ENCODE measurements around the gene LDLRAD4. TPM values are rescaled to one million over a fixed set of nuclear protein-coding genes. Genes with fewer than 3 reads are reported as not detected.

The LDLRAD4 gene
- polyA plus RNA-seq, 3 donors from 2014 or later = 4.8 to 11.3 (median 9.6) TPM

DNA sequence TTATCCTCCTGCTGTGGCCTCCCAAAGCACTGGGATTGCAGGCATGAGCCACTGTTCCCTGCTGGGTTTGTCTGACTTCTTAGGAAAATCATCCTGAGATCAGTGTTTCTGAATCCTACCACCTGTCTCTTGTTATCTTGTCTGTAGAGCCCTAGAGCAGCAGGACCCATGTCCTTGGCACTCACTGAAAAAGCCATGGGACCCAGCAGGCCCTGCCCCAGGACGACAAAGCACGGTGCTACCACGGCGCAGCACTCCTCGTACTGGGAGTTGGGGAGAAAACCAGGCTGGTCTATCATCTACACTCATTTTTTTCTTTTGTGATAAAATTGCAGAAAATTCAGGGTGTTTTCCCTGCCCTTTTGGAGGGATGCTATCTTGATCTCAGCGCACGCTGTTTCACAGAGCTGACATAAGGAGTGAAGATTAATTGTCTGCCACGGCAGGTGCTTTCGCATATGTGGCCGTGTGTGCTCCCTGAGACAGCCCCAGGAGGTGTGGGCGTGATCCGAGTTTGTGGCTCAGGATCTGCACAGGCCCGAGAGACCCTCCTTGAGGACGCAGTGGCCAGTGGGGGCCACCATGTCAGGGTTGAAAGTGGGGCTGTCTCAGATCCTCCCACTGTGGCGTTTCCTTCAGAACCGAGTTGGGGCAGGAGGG lies 179.1 kb downstream of the LDLRAD4 start:
- Mint-ChIP-seq H3K36me3 (no peaks in the 10 kb centered on the region), H3K27ac (no peak overlapping the region), H3K4me3 (no peak overlapping the region), H3K4me1 (no peaks in the 10 kb centered on the region), H3K27me3 (ENCODE audit: low read depth in 3 of 3) (peaks cover 1 to 3% (median 2%) of the 10 kb centered on the region in 3 donors), H3K9me3 (no peaks in the 10 kb centered on the region)
- no peak for DNase-seq

- Mint-ChIP-seq H3K36me3 (no peaks in the 10 kb centered on the region), H3K27me3 (ENCODE audit: low read depth in 3 of 3) (peaks cover 1 to 3% (median 2%) of the 10 kb centered on the region in 3 donors), H3K4me1 (no peaks in the 10 kb centered on the region), H3K4me3 (no peak overlapping the region), H3K9me3 (no peaks in the 10 kb centered on the region), H3K27ac (no peak overlapping the region)
- DNase-seq = no peak
Measured at GRCh38 chr18:13398631-13399030, 180.1 kb downstream of the LDLRAD4 start.

- no peaks in the 10 kb centered on the region for H3K36me3 Mint-ChIP-seq
- H3K27me3 Mint-ChIP-seq (ENCODE audit: low read depth in 3 of 3) = peaks cover 1 to 3% (median 2%) of the 10 kb centered on the region in 3 donors
- H3K4me3 Mint-ChIP-seq = no peak overlapping the region
- no peak overlapping the region for H3K27ac Mint-ChIP-seq
- no peaks in the 10 kb centered on the region for H3K4me1 Mint-ChIP-seq
- DNase-seq = no peak
- no peaks in the 10 kb centered on the region for H3K9me3 Mint-ChIP-seq
Measured at GRCh38 chr18:13399511-13399910, 181.0 kb downstream of the LDLRAD4 start.

DNA sequence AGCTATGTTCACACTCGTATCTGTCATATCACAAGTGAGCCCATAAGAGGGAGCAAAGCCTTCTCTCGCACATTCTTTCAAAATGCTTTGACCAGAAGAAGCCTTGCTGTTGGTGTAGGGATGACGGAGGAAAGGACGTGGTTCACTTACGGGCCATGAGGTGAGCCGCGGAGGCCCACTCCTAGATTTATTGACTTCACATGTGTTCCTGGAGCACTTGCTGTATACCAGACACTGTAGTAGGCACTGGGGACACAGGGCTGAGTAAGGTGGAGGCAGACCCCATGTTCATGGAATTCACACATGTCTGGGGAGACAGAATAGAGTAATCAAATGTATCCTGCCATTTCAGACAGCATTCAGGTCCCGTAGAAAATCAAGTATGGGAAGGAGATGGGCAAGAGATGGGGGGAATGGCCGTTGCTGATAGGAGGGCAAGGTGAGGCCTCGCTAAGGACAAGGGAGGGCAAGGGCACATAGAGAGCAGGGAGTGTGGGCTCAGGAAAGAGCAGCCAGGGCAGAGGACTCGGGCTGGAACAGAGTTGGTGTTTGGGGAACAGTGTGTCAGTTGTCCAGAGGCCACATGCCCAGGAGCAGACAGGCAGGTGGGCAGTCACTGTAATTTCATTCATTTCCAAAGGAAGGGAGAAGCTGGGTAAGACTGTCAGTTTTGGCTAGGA lies 182.2 kb downstream of the LDLRAD4 start:
- Mint-ChIP-seq H3K27ac (peak overlapping the region in 1 of 6 donors; percentile 10), H3K9me3 (no peaks in the 10 kb centered on the region), H3K27me3 (ENCODE audit: low read depth in 3 of 3) (peaks cover 0 to 3% (median 1%) of the 10 kb centered on the region in 3 donors), H3K4me3 (no peak overlapping the region), H3K4me1 (no peaks in the 10 kb centered on the region), H3K36me3 (no peaks in the 10 kb centered on the region)
- DNase-seq = no peak

GRCh38 chr18:13401404-13401803 lies 182.8 kb downstream of the LDLRAD4 start:
- Mint-ChIP-seq H3K4me3 (no peak overlapping the region), H3K4me1 (no peaks in the 10 kb centered on the region), H3K27me3 (ENCODE audit: low read depth in 3 of 3) (peaks cover 0 to 3% (median 1%) of the 10 kb centered on the region in 3 donors), H3K9me3 (no peaks in the 10 kb centered on the region), H3K36me3 (no peaks in the 10 kb centered on the region), H3K27ac (no peak overlapping the region)
- DNase-seq = no peak

GRCh38 chr18:13401826-13402225 lies 183.3 kb downstream of the LDLRAD4 start:
- no peak overlapping the region for H3K27ac Mint-ChIP-seq
- peaks cover 0 to 3% (median 1%) of the 10 kb centered on the region in 3 donors for H3K27me3 Mint-ChIP-seq (ENCODE audit: low read depth in 3 of 3)
- no peaks in the 10 kb centered on the region for H3K4me1 Mint-ChIP-seq
- no peak overlapping the region for H3K4me3 Mint-ChIP-seq
- H3K9me3 Mint-ChIP-seq = no peaks in the 10 kb centered on the region
- H3K36me3 Mint-ChIP-seq = no peaks in the 10 kb centered on the region
- DNase-seq = no peak

GRCh38 chr18:13403786-13404549 lies 185.4 kb downstream of the LDLRAD4 start:
- no peaks in the 10 kb centered on the region for H3K4me1 Mint-ChIP-seq
- H3K9me3 Mint-ChIP-seq = no peaks in the 10 kb centered on the region
- DNase-seq = no peak
- H3K36me3 Mint-ChIP-seq = no peaks in the 10 kb centered on the region
- H3K27ac Mint-ChIP-seq = no peak overlapping the region
- H3K27me3 Mint-ChIP-seq (ENCODE audit: low read depth in 3 of 3) = peaks cover 0 to 3% (median 1%) of the 10 kb centered on the region in 3 donors
- no peak overlapping the region for H3K4me3 Mint-ChIP-seq

DNA sequence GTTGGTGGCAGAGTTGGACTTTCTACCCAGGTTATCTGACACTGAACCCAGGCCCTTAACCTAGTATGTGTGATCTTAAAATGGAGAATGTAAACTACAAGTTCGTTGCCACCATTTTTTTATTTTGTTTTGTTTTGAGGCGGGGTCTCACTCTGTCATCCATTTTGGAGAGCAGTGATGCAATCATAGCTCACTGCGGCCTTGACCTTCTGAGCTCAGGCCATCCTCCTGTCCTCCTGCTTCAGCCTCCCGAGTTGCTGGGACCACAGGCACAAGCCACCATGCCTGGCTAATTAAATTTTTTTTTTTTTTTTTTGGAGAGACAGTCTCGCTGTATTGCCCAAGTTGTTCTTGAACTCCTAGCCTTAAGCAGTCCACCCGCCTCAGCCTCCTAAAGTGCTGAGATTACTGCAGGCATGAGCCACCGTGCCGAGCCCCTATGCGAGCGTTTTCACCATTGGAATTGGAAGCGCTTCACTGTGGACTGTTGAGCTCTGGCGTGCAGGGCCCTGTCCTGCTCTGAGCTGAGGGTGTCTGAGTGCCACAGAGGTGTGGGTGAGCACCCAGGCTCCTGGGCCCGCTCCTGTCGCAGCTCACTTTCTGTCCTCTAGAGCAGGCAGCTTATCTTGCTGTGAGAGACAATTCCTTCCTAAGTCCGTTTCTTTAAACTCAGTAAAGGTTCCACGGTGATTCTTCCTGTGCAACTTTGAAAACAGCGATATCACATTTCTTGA lies 186.9 kb downstream of the LDLRAD4 start:
- peaks cover 1 to 3% (median 3%) of the 10 kb centered on the region in 3 donors for H3K27me3 Mint-ChIP-seq (ENCODE audit: low read depth in 3 of 3)
- H3K36me3 Mint-ChIP-seq = no peaks in the 10 kb centered on the region
- no peak for DNase-seq
- H3K27ac Mint-ChIP-seq = no peak overlapping the region
- no peaks in the 10 kb centered on the region for H3K4me1 Mint-ChIP-seq
- H3K4me3 Mint-ChIP-seq = no peak overlapping the region
- peaks cover 0 to 2% (median 0%) of the 10 kb centered on the region in 6 donors for H3K9me3 Mint-ChIP-seq

- no peak for DNase-seq
- Mint-ChIP-seq H3K27ac (no peak overlapping the region), H3K9me3 (peaks cover 0 to 2% (median 0%) of the 10 kb centered on the region in 6 donors), H3K4me3 (no peak overlapping the region), H3K36me3 (no peaks in the 10 kb centered on the region), H3K27me3 (ENCODE audit: low read depth in 3 of 3) (peaks cover 0 to 3% (median 0%) of the 10 kb centered on the region in 3 donors), H3K4me1 (no peaks in the 10 kb centered on the region)
Measured at GRCh38 chr18:13406049-13406615, 187.6 kb downstream of the LDLRAD4 start.

GRCh38 chr18:13406736-13407135 lies 188.2 kb downstream of the LDLRAD4 start:
- Mint-ChIP-seq H3K4me3 (no peak overlapping the region), H3K36me3 (no peaks in the 10 kb centered on the region), H3K27ac (no peak overlapping the region)

GRCh38 chr18:13407484-13407883 lies 188.9 kb downstream of the LDLRAD4 start:
- no peak overlapping the region for H3K4me3 Mint-ChIP-seq
- H3K9me3 Mint-ChIP-seq = peaks cover 0 to 6% (median 5%) of the 10 kb centered on the region in 6 donors
- H3K27ac Mint-ChIP-seq = no peak overlapping the region
- no peak for DNase-seq
- peaks cover 0 to 3% (median 0%) of the 10 kb centered on the region in 3 donors for H3K27me3 Mint-ChIP-seq (ENCODE audit: low read depth in 3 of 3)
- H3K36me3 Mint-ChIP-seq = peaks cover 0 to 4% (median 0%) of the 10 kb centered on the region in 3 donors
- no peaks in the 10 kb centered on the region for H3K4me1 Mint-ChIP-seq

More at GRCh38 chr18:13406736-13407135, 188.2 kb downstream of the LDLRAD4 start:
- H3K9me3 Mint-ChIP-seq = peaks cover 0 to 2% (median 0%) of the 10 kb centered on the region in 6 donors
- peaks cover 0 to 3% (median 0%) of the 10 kb centered on the region in 3 donors for H3K27me3 Mint-ChIP-seq (ENCODE audit: low read depth in 3 of 3)
- DNase-seq = no peak
- H3K4me1 Mint-ChIP-seq = no peaks in the 10 kb centered on the region

DNA sequence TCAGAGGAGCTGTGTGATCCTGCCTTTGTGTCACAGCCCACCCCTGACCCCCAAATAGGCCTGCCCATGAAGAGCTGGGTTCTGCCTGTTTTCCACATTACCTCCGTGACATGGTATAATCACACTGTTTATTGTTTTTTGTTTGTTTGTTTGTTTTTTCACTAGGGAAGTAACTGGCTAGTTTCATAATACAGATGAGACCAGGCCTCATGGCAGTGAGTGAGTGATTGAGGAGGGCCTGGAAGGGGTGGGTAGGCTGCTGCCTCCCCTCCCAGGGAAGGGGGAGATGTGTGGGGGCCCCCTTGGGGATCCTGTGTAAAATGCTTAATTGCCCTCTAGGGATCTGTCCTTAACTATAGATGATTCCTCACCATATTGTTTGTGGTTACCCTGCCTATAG lies 190.5 kb downstream of the LDLRAD4 start:
- no peak overlapping the region for H3K4me3 Mint-ChIP-seq
- no peaks in the 10 kb centered on the region for H3K4me1 Mint-ChIP-seq
- peaks cover 0 to 4% (median 0%) of the 10 kb centered on the region in 3 donors for H3K36me3 Mint-ChIP-seq
- no peak overlapping the region for H3K27ac Mint-ChIP-seq
- H3K27me3 Mint-ChIP-seq (ENCODE audit: low read depth in 3 of 3) = peaks cover 0 to 6% (median 0%) of the 10 kb centered on the region in 3 donors
- DNase-seq = no peak
- peaks cover 0 to 6% (median 5%) of the 10 kb centered on the region in 6 donors for H3K9me3 Mint-ChIP-seq

DNA sequence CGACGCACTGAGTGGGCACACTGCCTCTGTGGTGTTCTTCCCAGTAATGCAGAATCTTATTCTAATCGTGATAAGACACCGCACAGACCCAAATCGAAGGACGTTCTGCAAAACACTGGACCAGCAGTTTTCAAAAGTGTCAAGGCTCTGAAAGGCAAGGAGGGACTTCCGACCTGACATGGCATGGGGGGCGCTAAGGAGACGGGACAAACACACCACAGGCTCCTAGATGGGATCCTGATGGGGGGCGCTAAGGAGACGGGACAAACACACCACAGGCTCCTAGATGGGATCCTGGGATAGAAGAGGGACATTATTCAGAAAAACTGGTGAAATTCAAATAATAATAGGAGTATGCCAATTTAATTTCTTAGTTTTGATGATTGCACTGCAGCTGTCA lies 191.4 kb downstream of the LDLRAD4 start:
- peaks cover 0 to 6% (median 5%) of the 10 kb centered on the region in 6 donors for H3K9me3 Mint-ChIP-seq
- H3K4me1 Mint-ChIP-seq = no peaks in the 10 kb centered on the region
- H3K36me3 Mint-ChIP-seq = peaks cover 0 to 4% (median 0%) of the 10 kb centered on the region in 3 donors
- H3K27ac Mint-ChIP-seq = no peak overlapping the region
- DNase-seq = no peak
- no peak overlapping the region for H3K4me3 Mint-ChIP-seq
- peaks cover 0 to 6% (median 0%) of the 10 kb centered on the region in 3 donors for H3K27me3 Mint-ChIP-seq (ENCODE audit: low read depth in 3 of 3)

All from immature natural killer cell (primary cell).